Uterus (tissue), 2 donors: ENCODE results near the gene SH3TC1.

Experiments used
- CTCF ChIP-seq, 4 experiments: fragments of 200-600 bp in 2 of 4; fragments of 450-650 bp in 2 of 4; sonication (generic) in 2 of 4; IDR thresholded peaks; one replicate each; pipeline ENCODE4 v1.5.1; 2016 to 2019; ENCODE audit warnings: antibody characterized with exemption in 4 of 4, mild to moderate bottlenecking in 2 of 4, moderate library complexity in 1 of 4
- POLR2A ChIP-seq, 2 donors: fragments of 450-650 bp; IDR thresholded peaks; one replicate each; pipeline ENCODE4 v1.6.1; 2016; ENCODE audit warnings: antibody characterized with exemption in 2 of 2, mild to moderate bottlenecking in 1 of 2, moderate library complexity in 1 of 2

- no peak for TF ChIP-seq POLR2A (IDR thresholded peaks at IDR 0.05)
- no peak for TF ChIP-seq CTCF (IDR thresholded peaks at IDR 0.05)
Observed at GRCh38 chr4:8270418-8270771, 71.3 kb downstream of the SH3TC1 start.
